ENCODE data around the gene RERGL.
"Not testable (repeated sequence)": the region's sequence is repeated elsewhere in the genome, so short reads cannot be mapped to it uniquely, and the experiment has no call there.

RERGL gene

GRCh38 chr12:18090093-18090492 is at the start of gene RERGL:
Gene RERGL, minus strand, starts transcription at chr12:18090193. Its CDS starts 53 bp downstream, at chr12:18090140.
- in situ Hi-C loops (cut with MboI; ENCODE audit: low sequenced_read_pairs), result no loop called here

- in situ Hi-C loops (cut with MboI; ENCODE audit: low sequenced_read_pairs), result no loop called here
These were observed 49.3 kb upstream of the RERGL start for GRCh38 chr12:18139254-18139653.

- in situ Hi-C loops (cut with MboI; ENCODE audit: low sequenced_read_pairs), result no loop called here
These were observed 45.5 kb upstream of the RERGL start for GRCh38 chr12:18135509-18135908.

GRCh38 chr12:18135086-18135485 is 45.1 kb upstream of the RERGL start:
- in situ Hi-C loops (cut with MboI; ENCODE audit: low sequenced_read_pairs), result no loop called here

- in situ Hi-C loops (cut with MboI; ENCODE audit: low sequenced_read_pairs), result no loop called here
These were observed 40.9 kb upstream of the RERGL start for GRCh38 chr12:18130851-18131250.

GRCh38 chr12:18123707-18124106 is 33.7 kb upstream of the RERGL start:
- in situ Hi-C loops (cut with MboI; ENCODE audit: low sequenced_read_pairs), result no loop called here

- in situ Hi-C loops (cut with MboI; ENCODE audit: low sequenced_read_pairs), result no loop called here
These were observed 30.9 kb upstream of the RERGL start for GRCh38 chr12:18120899-18121298.

- in situ Hi-C loops (cut with MboI; ENCODE audit: low sequenced_read_pairs), result no loop called here
These were observed 18.6 kb upstream of the RERGL start for GRCh38 chr12:18108611-18109010.

GRCh38 chr12:18103624-18104023 is 13.6 kb upstream of the RERGL start:
- in situ Hi-C loops (cut with MboI; ENCODE audit: low sequenced_read_pairs), result no loop called here

GRCh38 chr12:18101043-18101442 is 11.1 kb upstream of the RERGL start:
- in situ Hi-C loops (cut with MboI; ENCODE audit: low sequenced_read_pairs), result no loop called here

GRCh38 chr12:18084080-18084479 is 5.9 kb downstream of the RERGL start:
- in situ Hi-C loops (cut with MboI; ENCODE audit: low sequenced_read_pairs), result no loop called here

- in situ Hi-C loops (cut with MboI; ENCODE audit: low sequenced_read_pairs), result no loop called here
These were observed 10.3 kb downstream of the RERGL start for GRCh38 chr12:18079541-18080246.

- in situ Hi-C loops (cut with MboI; ENCODE audit: low sequenced_read_pairs), result no loop called here
These were observed 16.0 kb downstream of the RERGL start for GRCh38 chr12:18074001-18074400.

GRCh38 chr12:18072723-18073122 is 17.3 kb downstream of the RERGL start:
- in situ Hi-C loops (cut with MboI; ENCODE audit: low sequenced_read_pairs), result no loop called here

- in situ Hi-C loops (cut with MboI; ENCODE audit: low sequenced_read_pairs), result no loop called here
These were observed 18.7 kb downstream of the RERGL start for GRCh38 chr12:18071336-18071735.

GRCh38 chr12:18068355-18068754 is 21.6 kb downstream of the RERGL start:
- in situ Hi-C loops (cut with MboI; ENCODE audit: low sequenced_read_pairs), result no loop called here

GRCh38 chr12:18066666-18067065 is 23.3 kb downstream of the RERGL start:
- in situ Hi-C loops (cut with MboI; ENCODE audit: low sequenced_read_pairs), result no loop called here

- in situ Hi-C loops (cut with MboI; ENCODE audit: low sequenced_read_pairs), result not testable (repeated sequence)
These were observed 27.1 kb downstream of the RERGL start for GRCh38 chr12:18062867-18063266.

GRCh38 chr12:18057051-18057450 is 32.9 kb downstream of the RERGL start:
- in situ Hi-C loops (cut with MboI; ENCODE audit: low sequenced_read_pairs), result no loop called here

- in situ Hi-C loops (cut with MboI; ENCODE audit: low sequenced_read_pairs), result no loop called here
These were observed 34.9 kb downstream of the RERGL start for GRCh38 chr12:18054925-18055619.

GRCh38 chr12:18045446-18045992 is 44.5 kb downstream of the RERGL start:
- in situ Hi-C loops (cut with MboI; ENCODE audit: low sequenced_read_pairs), result no loop called here

- in situ Hi-C loops (cut with MboI; ENCODE audit: low sequenced_read_pairs), result not testable (repeated sequence)
These were observed 49.8 kb downstream of the RERGL start for GRCh38 chr12:18040060-18040742.
